ENCODE measurements around the gene DISP2.

DNA sequence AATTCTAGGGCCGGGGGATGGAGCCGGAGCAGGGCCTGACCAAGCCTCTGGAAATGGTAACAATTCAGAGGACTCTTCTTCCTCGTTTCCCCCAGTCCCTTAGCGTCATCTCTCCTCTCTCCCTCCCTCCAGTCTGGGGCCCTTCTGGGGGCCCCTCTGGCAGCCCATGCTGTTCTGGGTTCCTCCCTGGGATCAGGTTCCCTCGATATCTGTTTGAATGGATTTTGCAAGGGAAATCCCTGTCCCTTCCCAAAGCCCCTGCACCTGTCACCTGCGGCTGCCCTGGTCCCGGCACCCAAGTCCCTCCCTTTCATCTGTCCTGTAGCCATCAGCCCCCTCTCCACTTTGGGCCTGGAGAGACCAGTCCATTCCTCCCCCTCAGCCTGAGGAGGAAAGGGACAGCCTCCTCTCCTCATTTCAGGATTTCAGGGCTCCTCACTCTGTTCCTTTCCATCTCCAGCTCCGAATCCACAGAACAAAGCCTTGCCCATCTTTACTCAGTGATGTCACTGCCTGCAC, 48.6 kb upstream of the DISP2 start:
- TF ChIP-seq CTCF (IDR thresholded peaks at IDR 0.05) (no peak), POLR2A (IDR thresholded peaks at IDR 0.05) (no peak), POLR2AphosphoS5 (IDR thresholded peaks at IDR 0.05) (no peak)
